ENCODE results near the gene SEC14L1.
"Not testable (repeated sequence)": the region's sequence is repeated elsewhere in the genome, so short reads cannot be mapped to it uniquely, and the experiment has no call there.

Gene SEC14L1

DNA sequence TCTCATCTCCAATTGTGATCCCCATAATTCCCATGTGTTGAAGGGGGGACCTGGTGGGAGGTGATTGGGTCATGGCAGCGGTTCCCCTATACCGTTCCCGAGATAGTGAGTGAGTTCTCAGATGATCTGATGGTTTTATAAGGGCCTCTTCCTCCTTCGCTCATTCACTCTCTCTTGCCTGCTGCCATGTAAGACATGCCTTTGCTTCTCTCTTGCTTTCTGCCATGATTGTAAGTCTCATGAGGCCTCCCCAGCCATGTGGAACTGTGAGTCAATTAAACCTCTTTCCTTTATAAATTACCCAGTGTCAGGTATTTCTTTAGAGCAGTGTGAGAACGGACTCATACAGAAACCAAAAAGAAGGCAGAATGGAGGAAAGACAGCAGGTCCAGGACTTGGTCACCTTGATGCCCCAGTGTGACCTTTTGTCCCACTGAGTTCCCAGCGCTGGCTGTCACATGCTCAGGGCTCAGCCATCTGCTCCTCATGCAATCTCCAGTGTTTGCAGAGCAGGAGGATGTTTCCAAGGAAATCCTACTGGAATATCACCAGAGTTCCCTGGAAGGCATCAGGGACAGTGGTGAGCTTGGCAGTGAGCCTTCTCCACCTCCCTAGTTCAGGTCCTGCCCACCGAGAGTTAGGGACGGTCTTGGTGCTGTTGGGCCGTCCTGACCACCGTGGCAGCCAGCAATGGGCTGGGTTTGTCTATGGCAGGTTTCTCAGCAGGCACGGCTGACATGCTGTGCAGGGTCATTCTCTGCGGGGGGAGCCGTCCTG is 96.7 kb downstream of the SEC14L1 start:
- no peak for DNase-seq (ENCODE audit: low read depth)

DNA sequence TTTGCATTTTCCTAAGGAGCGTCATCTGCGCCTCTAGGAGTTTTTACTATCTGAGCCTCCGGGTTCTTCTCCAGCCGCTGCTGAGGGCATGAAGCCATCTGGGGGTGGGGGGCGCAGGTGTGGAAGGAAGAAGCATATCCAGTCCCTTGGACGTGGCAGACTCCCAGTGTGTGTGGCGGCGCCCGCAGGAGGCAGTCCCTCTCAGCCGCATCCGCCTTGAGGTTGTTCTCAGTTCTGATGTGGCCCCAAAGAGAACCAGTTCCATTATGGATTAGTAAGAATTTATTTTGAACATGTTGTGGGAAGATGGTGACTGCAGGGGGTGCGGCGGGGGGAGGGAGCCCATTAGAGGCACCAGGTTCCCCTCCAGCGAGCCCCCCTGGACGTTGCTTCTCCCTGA is 100.2 kb downstream of the SEC14L1 start:
- DNase-seq (ENCODE audit: low read depth) = no peak

DNA sequence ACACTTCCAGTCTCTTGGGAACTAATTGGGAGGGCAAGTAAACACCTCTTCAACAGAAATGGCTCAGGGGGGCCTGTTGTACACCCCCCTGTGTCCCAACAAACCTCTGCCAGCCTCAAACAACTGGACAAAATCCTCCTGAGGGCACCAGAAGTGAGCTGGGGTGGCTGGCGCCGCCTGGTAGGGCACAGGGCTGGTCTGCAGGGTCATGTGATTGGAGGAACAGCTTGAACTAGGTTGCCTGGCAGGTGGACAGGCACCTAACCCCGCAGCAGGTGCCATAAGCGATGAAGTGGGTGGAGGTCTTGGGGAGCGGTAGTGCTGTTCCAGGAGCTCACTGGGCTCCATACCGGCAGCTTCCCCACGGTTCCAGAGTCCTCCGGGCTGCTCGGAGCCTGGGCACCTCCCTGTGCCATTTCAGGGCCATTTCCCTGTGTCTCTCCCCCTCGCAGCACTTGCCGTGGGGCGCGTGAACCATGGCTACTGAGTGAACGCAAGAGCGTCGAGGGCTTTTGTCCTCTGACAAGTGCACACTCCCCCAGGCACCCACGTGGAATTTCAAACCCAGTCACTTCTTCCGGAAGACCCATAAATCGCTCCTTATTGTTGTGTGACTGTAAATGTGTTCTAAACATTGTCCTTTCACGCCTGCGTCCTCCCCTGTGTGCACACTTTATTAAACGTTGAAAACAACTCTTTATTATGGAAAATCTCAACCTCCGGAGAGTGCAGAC is 101.5 kb downstream of the SEC14L1 start:
- DNase-seq (ENCODE audit: low read depth) = no peak

DNA sequence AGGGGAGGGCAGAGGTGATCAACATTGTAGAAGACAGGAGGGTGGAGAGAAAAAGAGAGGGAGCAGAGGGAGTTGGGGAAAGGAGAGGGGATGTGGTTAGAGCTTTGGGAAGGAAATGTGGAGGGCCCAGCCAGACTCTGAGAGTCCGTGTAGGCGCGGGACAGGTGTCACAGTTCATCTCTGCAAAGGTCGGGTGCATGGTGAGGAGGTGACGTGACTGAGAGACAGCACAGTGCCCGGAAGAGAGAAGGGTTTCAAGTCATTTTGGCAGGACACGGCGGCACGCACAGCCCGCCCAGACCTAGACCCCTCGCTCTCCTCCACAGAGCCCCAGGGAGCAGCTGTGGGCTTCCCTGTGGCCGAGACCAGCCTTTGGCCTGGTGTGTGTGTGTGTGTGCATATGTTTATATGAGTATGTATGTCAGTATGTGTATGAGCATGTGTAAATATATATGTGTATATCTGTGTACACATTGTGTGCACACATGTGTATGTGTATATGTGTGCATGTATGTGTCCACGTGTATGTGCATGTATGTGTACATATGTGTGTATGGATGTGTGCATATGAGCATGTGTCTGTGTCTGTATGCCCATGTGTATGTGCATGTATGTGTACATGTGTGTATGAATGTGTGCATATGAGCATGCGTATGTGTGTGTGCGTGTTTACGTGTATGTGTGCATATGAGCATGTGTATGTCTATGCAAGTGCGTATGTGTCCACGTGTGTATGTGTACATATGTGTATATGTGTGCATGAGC is 104.6 kb downstream of the SEC14L1 start:
- no peak for DNase-seq (ENCODE audit: low read depth)

DNA sequence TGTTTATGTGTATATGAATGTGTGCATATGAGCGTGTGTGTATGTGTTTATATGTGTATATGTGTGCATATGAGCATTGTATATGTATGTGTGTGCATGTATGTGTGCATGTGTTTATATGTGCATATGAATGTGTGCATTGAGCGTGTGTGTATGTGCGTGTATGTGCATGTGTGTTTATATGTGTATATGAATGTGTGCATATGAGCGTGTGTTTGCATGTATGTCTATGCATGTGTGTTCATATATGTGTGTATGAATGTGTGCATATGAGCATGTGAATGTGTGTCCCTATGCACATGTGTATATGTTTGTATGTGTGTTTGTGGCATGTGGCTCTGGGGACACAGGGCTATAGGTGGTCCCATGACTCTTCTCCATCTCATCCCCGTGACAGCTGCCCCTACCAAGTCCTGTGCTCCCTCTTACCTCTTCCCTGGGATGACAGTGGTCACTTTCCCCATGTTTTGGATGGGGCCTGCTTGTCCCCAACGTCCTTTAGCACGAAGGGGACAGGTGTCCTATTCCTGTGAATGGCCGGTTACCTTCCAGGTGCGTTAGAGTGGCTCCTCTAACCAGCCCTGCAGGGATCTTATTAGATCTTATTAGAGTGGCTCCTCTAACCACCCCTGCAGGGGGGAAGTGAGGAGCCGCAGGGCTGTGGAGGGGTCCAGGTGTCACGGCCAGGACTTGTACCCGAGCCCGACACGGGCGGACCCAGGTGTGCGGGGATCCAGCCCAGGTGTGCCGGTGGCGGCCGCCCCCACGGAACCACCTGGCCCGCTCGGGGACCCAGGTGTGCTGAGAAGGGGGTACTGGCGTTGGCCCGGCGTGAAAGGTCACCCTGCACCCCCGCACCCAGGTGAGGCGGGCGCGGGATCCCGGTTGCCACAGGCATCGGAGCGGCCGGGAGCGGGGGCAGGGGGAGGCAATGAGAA is 105.6 kb downstream of the SEC14L1 start:
- no peak for DNase-seq (ENCODE audit: low read depth)

DNA sequence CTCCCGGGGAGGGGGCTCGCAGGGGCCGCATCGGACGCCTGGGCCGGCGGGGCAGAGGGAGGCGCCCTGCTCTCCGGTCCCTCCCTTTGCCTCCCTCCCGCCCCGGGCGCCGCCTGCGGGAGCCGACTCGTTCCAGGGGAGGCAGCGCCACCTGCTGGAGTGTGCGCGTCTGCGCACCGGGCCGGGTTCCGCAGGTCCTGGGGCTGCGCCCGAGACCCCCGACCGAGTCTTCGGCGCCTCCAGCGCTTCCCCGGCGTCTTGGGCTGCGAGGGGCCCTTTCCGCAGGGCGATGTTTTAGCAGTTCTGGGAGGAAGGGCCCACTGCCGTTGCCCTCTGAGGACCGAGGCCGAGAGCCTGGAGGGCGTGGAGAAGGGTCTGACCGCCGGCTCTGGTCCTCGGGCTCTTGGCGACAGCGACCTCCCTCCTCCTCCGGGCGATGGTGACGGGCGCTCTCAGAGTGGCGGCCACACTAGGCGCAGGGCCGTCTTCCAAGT is 106.3 kb downstream of the SEC14L1 start:
- no peak for DNase-seq (ENCODE audit: low read depth)

DNA sequence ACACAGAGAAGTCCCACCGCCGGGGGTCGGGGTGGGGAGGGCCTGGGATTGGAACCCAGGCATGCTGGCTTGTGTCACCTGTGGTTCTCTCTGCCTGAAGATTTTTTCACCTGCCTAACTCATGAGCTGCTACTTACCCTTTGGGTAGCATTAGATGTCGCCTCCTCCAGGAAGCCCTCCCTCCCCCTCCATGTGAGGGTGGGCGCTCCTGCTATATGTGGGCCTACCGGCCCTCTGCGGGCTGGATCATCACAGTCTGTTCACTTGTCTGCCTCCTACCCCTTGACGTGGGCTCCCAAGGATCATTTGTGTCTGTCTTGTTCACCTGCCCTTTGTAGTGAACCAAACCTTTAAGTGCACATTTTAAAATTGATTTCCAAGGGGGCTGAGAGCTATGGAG is 106.8 kb downstream of the SEC14L1 start:
- DNase-seq (ENCODE audit: low read depth) = no peak

DNA sequence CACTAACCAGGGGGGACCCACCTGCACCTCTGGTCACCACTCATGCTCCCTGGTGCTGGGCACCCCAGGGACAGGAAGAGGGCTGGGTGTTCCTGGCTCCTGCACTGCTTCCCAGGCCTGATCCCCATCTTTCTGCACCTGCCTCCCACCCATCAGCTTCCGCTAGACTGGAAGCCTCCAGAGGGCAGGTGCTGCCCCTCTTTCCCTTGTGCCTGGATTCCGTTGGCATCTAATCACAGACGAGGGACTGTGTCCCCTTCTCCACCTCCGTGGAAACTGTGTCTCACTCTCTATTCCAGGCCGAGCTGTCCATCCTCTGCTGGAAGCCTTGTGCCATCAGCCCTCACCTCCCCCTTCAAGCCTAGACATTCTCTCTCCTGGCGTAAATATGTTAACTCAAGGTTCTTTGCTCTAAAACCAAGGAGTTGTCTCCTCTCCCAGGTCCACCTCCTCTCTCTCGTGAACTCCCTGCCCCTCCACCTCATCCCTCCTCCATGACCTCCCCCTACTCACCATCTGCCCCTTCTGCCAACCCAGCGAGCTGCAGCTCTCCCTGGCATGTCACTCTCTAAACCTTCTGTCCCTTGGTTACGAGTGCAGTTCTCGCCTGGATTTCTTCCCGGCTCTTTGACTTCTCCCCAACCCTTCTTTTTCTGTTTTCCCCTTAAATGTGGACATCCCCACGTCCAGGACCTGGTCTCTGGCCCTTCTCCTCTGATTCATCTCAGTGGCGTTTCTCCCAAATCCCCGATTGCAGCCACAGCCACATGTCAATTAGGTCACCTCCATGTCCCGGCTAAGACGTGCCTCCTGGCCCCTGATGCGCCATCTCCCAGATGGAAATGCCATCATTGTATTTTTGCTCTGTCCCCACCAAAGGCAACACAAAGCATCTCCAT is 107.7 kb downstream of the SEC14L1 start:
- DNase-seq (ENCODE audit: low read depth) = no peak

DNA sequence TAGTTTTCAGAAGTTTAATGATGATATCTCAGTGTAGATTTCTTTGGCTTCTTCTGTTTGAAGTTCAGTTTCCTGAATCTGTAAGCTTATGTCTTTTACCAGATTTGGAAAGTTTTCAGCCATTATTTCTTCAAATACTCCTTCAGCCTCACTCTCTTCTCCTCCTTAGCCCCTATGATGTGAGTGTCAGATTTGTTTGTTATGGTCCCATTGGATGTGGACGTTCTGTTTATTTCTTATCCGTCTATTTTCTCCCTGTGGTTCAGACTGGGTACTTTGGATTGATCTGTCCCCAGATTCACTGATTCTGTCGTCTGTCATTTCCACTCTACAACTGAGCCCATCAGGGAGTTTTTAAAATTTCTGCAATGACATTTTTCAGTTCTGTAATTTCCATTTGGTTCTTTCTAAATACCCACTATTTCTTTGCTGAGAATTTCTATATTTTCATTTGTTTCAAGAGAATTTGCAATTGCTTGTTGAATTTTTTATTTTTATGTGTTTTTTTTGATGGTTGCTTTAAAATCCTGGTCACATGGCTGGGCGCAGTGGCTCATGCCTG is 110.9 kb downstream of the SEC14L1 start:
- no peak for DNase-seq (ENCODE audit: low read depth)

DNA sequence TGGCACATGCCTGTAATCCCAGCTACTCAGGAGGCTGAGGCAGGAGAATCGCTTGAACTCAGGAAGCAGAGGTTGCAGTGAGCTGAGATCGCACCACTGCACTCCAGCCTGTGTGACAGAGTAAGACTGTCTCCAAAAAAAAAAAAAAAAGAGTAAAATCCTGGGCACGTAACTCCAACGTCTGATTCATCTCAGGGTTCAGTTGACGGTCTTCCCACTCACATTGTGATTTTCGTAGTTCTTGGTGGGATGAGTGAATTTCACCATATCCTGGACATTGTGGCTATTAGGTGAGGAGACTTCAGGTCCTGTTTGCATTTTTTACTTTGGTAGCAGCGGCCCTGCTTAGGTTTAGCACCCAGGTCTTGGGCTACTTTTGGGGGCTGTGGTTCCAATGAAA is 111.5 kb downstream of the SEC14L1 start:
- DNase-seq (ENCODE audit: low read depth) = not testable (repeated sequence)

DNA sequence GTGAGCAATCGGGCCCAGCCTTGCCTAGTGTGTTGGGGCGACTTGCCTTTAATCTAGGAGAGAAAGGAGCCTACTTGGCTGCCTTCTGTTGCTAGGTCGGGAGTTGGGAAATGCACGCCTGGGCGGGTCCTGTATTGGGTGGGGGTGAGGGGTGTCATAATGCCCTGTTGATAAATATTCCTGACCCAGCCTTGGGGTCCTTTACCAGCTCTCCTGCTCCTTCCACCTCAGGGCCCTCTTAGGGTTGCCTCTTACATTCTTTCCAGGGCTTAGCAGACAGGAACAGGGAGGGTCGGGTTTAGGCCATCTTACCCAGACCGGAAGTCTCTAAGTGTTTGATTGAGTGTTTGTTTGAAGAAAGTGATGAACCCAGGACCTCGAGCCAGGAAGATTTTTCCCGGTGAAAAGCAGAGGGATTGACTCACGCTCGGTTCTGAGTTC is 112.9 kb downstream of the SEC14L1 start:
- no peak for DNase-seq (ENCODE audit: low read depth)

DNA sequence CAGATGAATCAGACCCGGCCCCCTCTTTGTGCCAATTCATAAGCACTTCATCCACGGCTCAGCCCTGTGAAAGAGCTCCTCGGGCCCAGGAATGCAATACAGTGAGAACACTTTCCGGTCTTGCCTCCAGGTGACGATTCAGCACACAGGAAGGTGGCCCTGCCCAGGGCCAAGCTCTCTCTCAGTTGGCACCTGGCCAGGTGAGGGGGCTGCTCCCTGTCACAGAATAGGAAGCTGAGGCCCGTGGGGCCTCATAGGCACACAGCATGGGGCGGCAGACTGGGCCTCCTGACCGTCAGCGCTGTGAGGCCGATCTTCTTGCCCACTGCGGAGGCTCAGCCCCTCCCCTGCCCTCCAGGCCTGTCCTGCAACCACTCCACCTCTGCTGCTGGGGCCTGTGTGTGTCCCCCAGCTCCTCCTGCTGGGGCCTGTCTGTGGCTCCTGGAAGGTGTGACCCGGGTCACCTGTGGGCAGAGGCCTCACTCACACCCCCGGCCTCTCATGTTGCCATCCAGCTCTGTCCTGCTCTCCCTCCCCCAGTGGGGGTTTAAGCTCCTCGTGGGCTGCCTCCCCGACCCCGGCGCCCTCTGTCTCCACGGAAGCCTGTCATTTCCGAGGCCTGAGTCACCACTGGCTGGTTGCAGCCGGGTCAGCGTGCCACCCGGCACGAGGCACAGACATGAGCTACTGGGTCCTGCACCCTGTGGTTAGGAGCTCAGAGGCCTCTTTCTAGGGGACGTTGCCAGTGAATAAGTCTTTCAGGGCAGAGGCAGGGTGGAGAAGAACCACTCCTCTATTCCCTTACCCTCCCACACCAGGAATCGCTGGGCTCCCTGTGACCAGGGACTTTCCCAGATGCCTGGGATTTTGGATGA is 114.4 kb downstream of the SEC14L1 start:
- peak; percentile 60 for DNase-seq (ENCODE audit: low read depth)

DNA sequence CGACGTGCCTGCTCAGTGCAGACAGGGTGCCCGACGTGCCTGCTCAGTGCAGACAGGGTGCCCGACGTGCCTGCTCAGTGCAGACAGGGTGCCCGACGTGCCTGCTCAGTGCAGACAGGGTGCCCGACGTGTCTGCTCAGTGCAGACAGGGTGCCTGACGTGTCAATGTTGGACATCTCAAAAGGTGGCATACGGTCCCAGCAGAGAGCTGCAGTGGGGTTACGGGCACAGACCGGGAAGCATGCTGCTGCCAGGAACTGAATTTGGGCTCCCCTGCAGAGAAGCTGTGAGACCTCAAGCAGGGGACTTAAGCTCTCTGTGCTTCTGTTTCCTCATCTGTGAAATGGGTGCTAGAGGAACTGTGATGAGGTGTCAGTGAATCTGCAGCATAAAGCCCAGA is 115.2 kb downstream of the SEC14L1 start:
- DNase-seq (ENCODE audit: low read depth) = not testable (repeated sequence)

DNA sequence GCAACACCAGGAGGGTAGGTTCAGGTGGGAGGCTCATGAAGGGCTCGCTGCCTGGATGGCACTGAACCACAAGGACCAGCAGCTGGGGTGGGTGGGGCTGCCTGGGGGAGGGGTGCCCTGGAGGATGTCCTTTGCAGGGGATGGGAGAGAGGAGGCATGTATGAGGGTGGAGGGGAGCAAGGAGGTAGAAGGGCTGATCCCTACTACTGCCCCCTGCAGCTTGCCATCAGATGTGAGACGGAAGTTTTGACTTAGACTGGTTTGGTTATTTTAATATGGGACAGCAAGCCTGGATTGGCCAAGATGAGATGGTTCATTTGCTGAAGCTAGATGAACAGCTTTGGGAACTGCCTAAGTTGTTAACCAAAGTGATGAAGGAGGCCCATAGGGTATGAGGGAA is 115.9 kb downstream of the SEC14L1 start:
- no peak for DNase-seq (ENCODE audit: low read depth)

DNA sequence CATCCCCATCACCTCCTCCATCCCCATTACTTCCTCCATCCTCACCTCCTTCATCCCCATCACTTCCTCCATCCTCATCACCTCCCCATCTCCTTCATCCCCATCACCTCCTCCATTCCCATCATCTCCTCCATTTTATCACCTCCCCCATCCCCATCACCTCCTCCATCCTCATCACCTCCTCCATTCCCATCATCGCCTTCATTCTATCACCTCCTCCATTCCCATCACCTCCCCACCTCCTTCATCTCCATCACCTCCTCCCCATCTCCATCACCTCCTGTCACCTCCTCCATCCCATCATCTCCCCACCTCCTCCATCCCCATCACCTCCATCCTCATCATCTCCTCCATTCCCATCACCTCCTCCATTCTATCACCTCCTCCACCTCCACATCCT is 116.4 kb downstream of the SEC14L1 start:
- DNase-seq (ENCODE audit: low read depth) = no peak

DNA sequence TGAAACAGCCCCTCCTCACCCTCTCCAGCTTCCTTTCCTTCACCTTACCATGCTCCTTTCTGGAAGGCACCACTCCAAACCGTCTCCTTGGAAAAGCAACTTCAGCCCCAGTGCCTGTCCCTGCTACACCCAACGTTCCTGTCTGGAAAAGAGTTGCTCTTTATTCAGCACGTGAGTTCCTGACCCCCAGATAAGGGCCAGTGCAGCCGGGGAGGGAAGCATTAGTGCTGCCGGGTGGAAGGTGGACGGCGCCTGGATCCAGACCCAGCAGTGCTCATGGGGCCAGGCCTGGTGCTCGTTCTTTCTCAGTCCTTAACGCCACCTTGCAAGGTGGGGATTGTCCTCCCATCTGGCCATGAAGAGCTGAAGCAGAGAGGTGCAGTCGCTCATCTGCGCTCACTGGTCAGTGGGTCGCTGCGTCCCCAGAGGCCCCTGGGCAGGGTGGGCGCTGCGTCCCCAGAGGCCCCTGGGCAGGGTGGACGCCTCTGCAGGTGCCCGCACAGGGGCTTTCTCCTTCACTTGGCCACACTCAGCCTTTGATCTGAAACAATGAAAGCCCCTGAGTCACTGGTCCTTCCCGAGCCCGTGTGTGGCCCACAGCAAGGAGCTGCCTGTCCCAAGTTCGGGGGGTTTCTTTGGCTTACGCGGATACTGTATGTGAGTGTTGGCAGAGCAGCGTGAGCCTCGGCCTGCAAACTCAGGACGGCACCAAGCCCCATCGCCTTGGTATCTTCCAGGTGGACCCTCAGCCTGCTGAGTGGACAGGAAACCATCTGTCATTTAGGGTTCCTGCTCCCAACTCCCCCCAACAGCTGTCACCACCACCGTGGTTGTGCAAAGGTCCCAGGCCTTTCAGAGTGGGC is 117.1 kb downstream of the SEC14L1 start:
- DNase-seq (ENCODE audit: low read depth) = no peak

DNA sequence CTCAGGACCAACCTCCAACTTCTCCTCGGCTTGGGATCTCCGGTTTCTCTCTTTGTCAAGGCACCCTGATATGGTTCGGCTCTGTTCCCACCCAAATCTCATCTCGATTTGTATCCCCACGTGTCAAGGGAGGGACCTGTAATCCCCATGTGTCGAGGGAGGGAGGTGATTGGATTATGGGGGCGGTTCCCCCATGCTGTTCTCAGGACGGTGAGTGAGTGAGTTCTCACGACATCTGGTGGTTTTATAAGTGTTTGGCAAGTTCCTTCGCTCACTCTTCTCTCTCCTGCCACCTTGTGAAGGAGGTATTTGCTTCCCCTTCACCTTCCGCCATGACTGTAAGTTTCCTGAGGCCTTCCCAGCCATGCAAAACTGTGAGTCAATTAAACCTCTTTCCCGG is 117.9 kb downstream of the SEC14L1 start:
- DNase-seq (ENCODE audit: low read depth) = no peak

DNA sequence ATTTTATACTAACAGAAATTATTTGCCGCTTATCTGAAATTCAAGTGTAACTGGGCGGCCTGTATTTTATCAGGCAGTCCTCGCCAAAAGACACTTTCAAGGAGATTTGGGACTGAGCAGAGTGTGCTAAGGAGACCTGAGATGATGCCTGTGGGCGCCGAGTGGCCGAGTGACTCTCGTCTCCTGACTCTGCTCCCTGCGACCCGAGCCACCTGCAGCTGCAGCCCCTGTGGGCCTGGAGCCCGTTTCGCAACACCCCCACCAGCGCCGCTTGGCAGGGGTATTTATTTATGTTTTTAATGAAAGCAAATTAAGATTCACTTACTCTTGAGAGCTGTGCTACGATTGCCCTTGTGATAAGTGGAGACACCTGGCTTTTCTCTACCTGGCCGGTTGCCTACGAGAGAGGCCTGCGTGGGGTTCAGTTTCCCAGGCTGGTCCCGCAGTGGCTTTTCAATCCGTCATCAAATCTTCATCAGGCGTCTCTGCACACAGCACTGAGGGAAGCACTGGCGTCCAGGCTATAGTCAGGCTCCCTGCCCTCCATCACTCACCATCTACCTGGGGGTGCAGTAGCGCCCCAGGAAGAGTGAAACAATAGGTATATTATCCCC is 124.0 kb downstream of the SEC14L1 start:
- DNase-seq (ENCODE audit: low read depth) = no peak
